ENCODE measurements around the gene METTL2A. TPM values are rescaled to one million over a fixed set of nuclear protein-coding genes. Genes with fewer than 3 reads are reported as not detected.
"Not testable (repeated sequence)": the region's sequence is repeated elsewhere in the genome, so short reads cannot be mapped to it uniquely, and the experiment has no call there.

METTL2A gene
- total RNA-seq, 1 experiment from 2014 or later = 21.3 TPM

GRCh38 chr17:62441181-62441580 is 17.5 kb downstream of the METTL2A start:
- H3K4me1 Mint-ChIP-seq (ENCODE audit: low read depth, unreplicated experiment) = not testable (repeated sequence)

GRCh38 chr17:62444063-62444462 is 20.4 kb downstream of the METTL2A start:
- Mint-ChIP-seq H3K36me3 (ENCODE audit: insufficient read depth, unreplicated experiment) (peaks cover 15% of the 10 kb centered on the region), H3K27ac (ENCODE audit: unreplicated experiment) (no peak overlapping the region), H3K4me1 (ENCODE audit: low read depth, unreplicated experiment) (no peaks in the 10 kb centered on the region), H3K9me3 (ENCODE audit: low read depth, unreplicated experiment) (no peaks in the 10 kb centered on the region), H3K27me3 (ENCODE audit: unreplicated experiment) (no peaks in the 10 kb centered on the region), H3K4me3 (ENCODE audit: low read depth, unreplicated experiment) (no peak overlapping the region)
- BruUV-seq (replicated peaks) = no TSS peak
- DNase-seq = no peak
- CTCF ChIA-PET = no interaction called here
- no peak for TF ChIP-seq CTCF (IDR thresholded peaks at IDR 0.05; ENCODE audit: unreplicated experiment)
- intact Hi-C loops (cut with micrococcal nuclease; ENCODE audit: unreplicated experiment) = no loop called here

More at GRCh38 chr17:62441181-62441580, 17.5 kb downstream of the METTL2A start:
- BruUV-seq (replicated peaks); H3K36me3 Mint-ChIP-seq (ENCODE audit: insufficient read depth, unreplicated experiment); H3K9me3 Mint-ChIP-seq (ENCODE audit: low read depth, unreplicated experiment); H3K27me3 Mint-ChIP-seq (ENCODE audit: unreplicated experiment); intact Hi-C loops (cut with micrococcal nuclease; ENCODE audit: unreplicated experiment); H3K4me3 Mint-ChIP-seq (ENCODE audit: low read depth, unreplicated experiment); H3K27ac Mint-ChIP-seq (ENCODE audit: unreplicated experiment); CTCF ChIA-PET; DNase-seq: not testable (repeated sequence)

GRCh38 chr17:62445791-62446190 is 22.1 kb downstream of the METTL2A start:
- H3K36me3 Mint-ChIP-seq (ENCODE audit: insufficient read depth, unreplicated experiment); H3K27ac Mint-ChIP-seq (ENCODE audit: unreplicated experiment); CTCF ChIA-PET; H3K4me3 Mint-ChIP-seq (ENCODE audit: low read depth, unreplicated experiment); H3K4me1 Mint-ChIP-seq (ENCODE audit: low read depth, unreplicated experiment); DNase-seq; intact Hi-C loops (cut with micrococcal nuclease; ENCODE audit: unreplicated experiment); H3K27me3 Mint-ChIP-seq (ENCODE audit: unreplicated experiment); BruUV-seq (replicated peaks); H3K9me3 Mint-ChIP-seq (ENCODE audit: low read depth, unreplicated experiment): not testable (repeated sequence)

GRCh38 chr17:62452195-62452594 is 28.5 kb downstream of the METTL2A start:
- BruUV-seq (replicated peaks); intact Hi-C loops (cut with micrococcal nuclease; ENCODE audit: unreplicated experiment); DNase-seq; H3K27me3 Mint-ChIP-seq (ENCODE audit: unreplicated experiment); H3K36me3 Mint-ChIP-seq (ENCODE audit: insufficient read depth, unreplicated experiment); H3K9me3 Mint-ChIP-seq (ENCODE audit: low read depth, unreplicated experiment); H3K4me3 Mint-ChIP-seq (ENCODE audit: low read depth, unreplicated experiment); H3K27ac Mint-ChIP-seq (ENCODE audit: unreplicated experiment); CTCF ChIA-PET; H3K4me1 Mint-ChIP-seq (ENCODE audit: low read depth, unreplicated experiment): not testable (repeated sequence)

GRCh38 chr17:62453041-62453440 is 29.3 kb downstream of the METTL2A start:
- intact Hi-C loops (cut with micrococcal nuclease; ENCODE audit: unreplicated experiment); BruUV-seq (replicated peaks); H3K9me3 Mint-ChIP-seq (ENCODE audit: low read depth, unreplicated experiment); H3K4me1 Mint-ChIP-seq (ENCODE audit: low read depth, unreplicated experiment); H3K36me3 Mint-ChIP-seq (ENCODE audit: insufficient read depth, unreplicated experiment); DNase-seq; H3K27ac Mint-ChIP-seq (ENCODE audit: unreplicated experiment); H3K4me3 Mint-ChIP-seq (ENCODE audit: low read depth, unreplicated experiment); CTCF ChIA-PET; H3K27me3 Mint-ChIP-seq (ENCODE audit: unreplicated experiment): not testable (repeated sequence)

GRCh38 chr17:62453656-62454055 is 30.0 kb downstream of the METTL2A start:
- intact Hi-C loops (cut with micrococcal nuclease; ENCODE audit: unreplicated experiment); H3K27ac Mint-ChIP-seq (ENCODE audit: unreplicated experiment); H3K36me3 Mint-ChIP-seq (ENCODE audit: insufficient read depth, unreplicated experiment); H3K4me1 Mint-ChIP-seq (ENCODE audit: low read depth, unreplicated experiment); H3K4me3 Mint-ChIP-seq (ENCODE audit: low read depth, unreplicated experiment); H3K9me3 Mint-ChIP-seq (ENCODE audit: low read depth, unreplicated experiment); DNase-seq; BruUV-seq (replicated peaks); H3K27me3 Mint-ChIP-seq (ENCODE audit: unreplicated experiment): not testable (repeated sequence)
- CTCF ChIA-PET = interaction anchor here (1.2 kb wide), 1 partner anchor 17 kb away, joined by 4 read pairs; no protein-coding TSS in a partner anchor

- H3K27me3 Mint-ChIP-seq (ENCODE audit: unreplicated experiment); H3K4me1 Mint-ChIP-seq (ENCODE audit: low read depth, unreplicated experiment); H3K9me3 Mint-ChIP-seq (ENCODE audit: low read depth, unreplicated experiment); intact Hi-C loops (cut with micrococcal nuclease; ENCODE audit: unreplicated experiment); H3K27ac Mint-ChIP-seq (ENCODE audit: unreplicated experiment); BruUV-seq (replicated peaks); H3K36me3 Mint-ChIP-seq (ENCODE audit: insufficient read depth, unreplicated experiment); H3K4me3 Mint-ChIP-seq (ENCODE audit: low read depth, unreplicated experiment); DNase-seq: not testable (repeated sequence)
- CTCF ChIA-PET = interaction anchor here (1.2 kb wide), 1 partner anchor 16 kb away, joined by 4 read pairs; no protein-coding TSS in a partner anchor
Observed at GRCh38 chr17:62454111-62454510, 30.4 kb downstream of the METTL2A start.

All from Calu3 (cell line).